Esophagus muscularis mucosa (tissue), 4 donors: Measurements from ENCODE around the gene EGR1. TPM values are rescaled to one million over a fixed set of nuclear protein-coding genes. Genes with fewer than 3 reads are reported as not detected.

Experiments
- DNase-seq: peaks from one replicate; pipeline ENCODE4 v3.0.0-alpha.2; 2017; ENCODE audit errors: extremely low spot score
- H3K27ac ChIP-seq, 4 donors: fragments of 200-600 bp; sonication (generic); replicated peaks in 1 of 4; 1 replicate in 3 of 4; 2 replicates in 1 of 4; pipeline ENCODE4 v1.5.1; 2016 to 2019; ENCODE audit warnings: mild to moderate bottlenecking in 1 of 4
- H3K27me3 ChIP-seq, 4 donors: fragments of 200-600 bp; sonication (generic); one replicate each; pipeline versions ENCODE4 v1.5.1 to v1.6.0; 2016 to 2019
- H3K36me3 ChIP-seq, 4 donors: fragments of 200-600 bp; sonication (generic); one replicate each; pipeline ENCODE4 v1.5.1; 2016 to 2019
- H3K4me1 ChIP-seq, 4 donors: fragments of 200-600 bp; sonication (generic); one replicate each; pipeline ENCODE4 v1.5.1; 2016 to 2019
- H3K4me3 ChIP-seq, 4 donors: fragments of 200-600 bp; sonication (generic); 1 replicate in 2 of 4; 2 replicates in 2 of 4; pipeline ENCODE4 v1.5.1; 2016 to 2019; ENCODE audit warnings: mild to moderate bottlenecking in 4 of 4, moderate library complexity in 1 of 4
- H3K9me3 ChIP-seq, 4 donors: fragments of 200-600 bp; sonication (generic); 1 replicate in 3 of 4; 2 replicates in 1 of 4; pipeline ENCODE4 v1.5.1; 2016 to 2019
- EP300 ChIP-seq: sonication (generic); formaldehyde crosslinking; IDR thresholded peaks from one replicate; pipeline ENCODE4 v1.6.1; 2017; ENCODE audit warnings: antibody characterized with exemption
- POLR2A ChIP-seq: fragments of 450-650 bp; IDR thresholded peaks from one replicate; pipeline ENCODE4 v1.6.1; 2017; ENCODE audit warnings: antibody characterized with exemption, moderate library complexity, mild to moderate bottlenecking, low read depth
- POLR2AphosphoS5 ChIP-seq, 2 donors: sonication (generic); formaldehyde crosslinking; IDR thresholded peaks; one replicate each; pipeline ENCODE4 v1.6.1; 2017; ENCODE audit warnings: antibody characterized with exemption in 2 of 2
- WGBS: methylation state at CpG from one replicate; pipeline ENCODE4 v1.1.5; 2018; 5-methylcytosine and 5-hydroxymethylcytosine counted together
- intact Hi-C: fragments of 100-400 bp; cut with DNase I; formaldehyde crosslinking; loops from one replicate; pipeline ENCODE4 v1.15.1; 2023
- total RNA-seq, 4 donors: library from RNA; depleted of rRNA; stranded (reverse); fragments of >200 nt; gene quantifications; one replicate each; pipeline versions ENCODE4 v1.1.0 to v1.2.1, GENCODE V29; 2016
- TF ChIP-seq, protein P1 (sequence below), 3 experiments: fragments of 200-600 bp in 2 of 3; fragments of 450-650 bp in 1 of 3; sonication (generic) in 2 of 3; IDR thresholded peaks; one replicate each; pipeline ENCODE4 v1.5.1; 2017 to 2019; ENCODE audit warnings: antibody characterized with exemption in 3 of 3, mild to moderate bottlenecking in 2 of 3, moderate library complexity in 1 of 3

Gene EGR1
- total RNA-seq, 4 donors from 2014 or later, result 9.6 to 138 (median 13.5) TPM

DNA sequence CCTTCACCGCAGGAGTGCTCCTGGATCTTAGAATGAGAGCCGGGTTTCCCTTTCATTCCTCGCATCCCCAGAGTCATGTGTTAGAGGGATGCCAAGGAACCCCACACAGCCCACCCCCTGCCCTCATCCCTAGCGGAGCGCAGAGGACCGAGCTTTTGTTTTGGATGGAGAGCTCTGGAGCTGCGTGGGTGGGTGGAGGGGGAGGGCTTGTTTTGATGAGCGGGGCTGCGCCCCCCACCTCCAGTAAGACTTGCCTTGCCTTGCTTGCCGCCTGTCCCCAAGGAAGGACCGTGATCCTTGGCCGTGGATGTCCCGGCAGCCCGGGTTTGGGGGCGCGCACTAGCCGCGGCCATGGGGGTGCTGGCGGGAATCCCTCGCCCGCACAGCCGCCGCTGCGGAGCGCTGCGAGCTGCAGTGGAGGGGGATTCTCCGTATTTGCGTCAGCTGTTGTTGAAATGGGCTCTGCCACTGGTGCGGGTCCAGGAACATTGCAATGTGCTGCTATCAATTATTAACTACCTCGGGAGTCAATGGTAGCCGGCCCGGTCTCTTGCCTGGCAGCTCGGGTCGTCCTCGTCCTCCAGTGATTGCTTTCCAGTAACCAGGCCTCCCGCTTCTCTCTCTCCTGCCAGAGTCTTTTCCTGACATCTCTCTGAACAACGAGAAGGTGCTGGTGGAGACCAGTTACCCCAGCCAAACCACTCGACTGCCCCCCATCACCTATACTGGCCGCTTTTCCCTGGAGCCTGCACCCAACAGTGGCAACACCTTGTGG lies 1.0 kb downstream of the EGR1 start:
- TF ChIP-seq POLR2AphosphoS5 (IDR thresholded peaks at IDR 0.05), result peak in 1 of 2 donors; percentile 37
- no peak for TF ChIP-seq POLR2A
- TF ChIP-seq, protein P1, sequence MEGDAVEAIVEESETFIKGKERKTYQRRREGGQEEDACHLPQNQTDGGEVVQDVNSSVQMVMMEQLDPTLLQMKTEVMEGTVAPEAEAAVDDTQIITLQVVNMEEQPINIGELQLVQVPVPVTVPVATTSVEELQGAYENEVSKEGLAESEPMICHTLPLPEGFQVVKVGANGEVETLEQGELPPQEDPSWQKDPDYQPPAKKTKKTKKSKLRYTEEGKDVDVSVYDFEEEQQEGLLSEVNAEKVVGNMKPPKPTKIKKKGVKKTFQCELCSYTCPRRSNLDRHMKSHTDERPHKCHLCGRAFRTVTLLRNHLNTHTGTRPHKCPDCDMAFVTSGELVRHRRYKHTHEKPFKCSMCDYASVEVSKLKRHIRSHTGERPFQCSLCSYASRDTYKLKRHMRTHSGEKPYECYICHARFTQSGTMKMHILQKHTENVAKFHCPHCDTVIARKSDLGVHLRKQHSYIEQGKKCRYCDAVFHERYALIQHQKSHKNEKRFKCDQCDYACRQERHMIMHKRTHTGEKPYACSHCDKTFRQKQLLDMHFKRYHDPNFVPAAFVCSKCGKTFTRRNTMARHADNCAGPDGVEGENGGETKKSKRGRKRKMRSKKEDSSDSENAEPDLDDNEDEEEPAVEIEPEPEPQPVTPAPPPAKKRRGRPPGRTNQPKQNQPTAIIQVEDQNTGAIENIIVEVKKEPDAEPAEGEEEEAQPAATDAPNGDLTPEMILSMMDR (IDR thresholded peaks at IDR 0.05), result no peak
- TF ChIP-seq EP300, result no peak
- H3K27me3 ChIP-seq, result no peaks in the 10 kb centered on the region
- H3K36me3 ChIP-seq, result peaks cover 0 to 18% (median 9%) of the 10 kb centered on the region in 4 donors
- DNase-seq, result no peak
- H3K4me3 ChIP-seq, result peak overlapping the region; percentile 67 to 98 (median 74)
- no peaks in the 10 kb centered on the region for H3K9me3 ChIP-seq
- H3K4me1 ChIP-seq, result peaks cover 25 to 45% (median 37%) of the 10 kb centered on the region in 4 donors
- WGBS, result 20% methylated on average over 18 of the region's 39 CpGs
- H3K27ac ChIP-seq, result peak overlapping the region; percentile 96 to 99 (median 98)
- intact Hi-C loops, result no loop called here

DNA sequence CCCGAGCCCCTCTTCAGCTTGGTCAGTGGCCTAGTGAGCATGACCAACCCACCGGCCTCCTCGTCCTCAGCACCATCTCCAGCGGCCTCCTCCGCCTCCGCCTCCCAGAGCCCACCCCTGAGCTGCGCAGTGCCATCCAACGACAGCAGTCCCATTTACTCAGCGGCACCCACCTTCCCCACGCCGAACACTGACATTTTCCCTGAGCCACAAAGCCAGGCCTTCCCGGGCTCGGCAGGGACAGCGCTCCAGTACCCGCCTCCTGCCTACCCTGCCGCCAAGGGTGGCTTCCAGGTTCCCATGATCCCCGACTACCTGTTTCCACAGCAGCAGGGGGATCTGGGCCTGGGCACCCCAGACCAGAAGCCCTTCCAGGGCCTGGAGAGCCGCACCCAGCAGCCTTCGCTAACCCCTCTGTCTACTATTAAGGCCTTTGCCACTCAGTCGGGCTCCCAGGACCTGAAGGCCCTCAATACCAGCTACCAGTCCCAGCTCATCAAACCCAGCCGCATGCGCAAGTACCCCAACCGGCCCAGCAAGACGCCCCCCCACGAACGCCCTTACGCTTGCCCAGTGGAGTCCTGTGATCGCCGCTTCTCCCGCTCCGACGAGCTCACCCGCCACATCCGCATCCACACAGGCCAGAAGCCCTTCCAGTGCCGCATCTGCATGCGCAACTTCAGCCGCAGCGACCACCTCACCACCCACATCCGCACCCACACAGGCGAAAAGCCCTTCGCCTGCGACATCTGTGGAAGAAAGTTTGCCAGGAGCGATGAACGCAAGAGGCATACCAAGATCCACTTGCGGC lies 1.8 kb downstream of the EGR1 start:
- intact Hi-C loops, result no loop called here
- DNase-seq, result no peak
- WGBS, result 93% methylated on average over 41 of the region's 45 CpGs

DNA sequence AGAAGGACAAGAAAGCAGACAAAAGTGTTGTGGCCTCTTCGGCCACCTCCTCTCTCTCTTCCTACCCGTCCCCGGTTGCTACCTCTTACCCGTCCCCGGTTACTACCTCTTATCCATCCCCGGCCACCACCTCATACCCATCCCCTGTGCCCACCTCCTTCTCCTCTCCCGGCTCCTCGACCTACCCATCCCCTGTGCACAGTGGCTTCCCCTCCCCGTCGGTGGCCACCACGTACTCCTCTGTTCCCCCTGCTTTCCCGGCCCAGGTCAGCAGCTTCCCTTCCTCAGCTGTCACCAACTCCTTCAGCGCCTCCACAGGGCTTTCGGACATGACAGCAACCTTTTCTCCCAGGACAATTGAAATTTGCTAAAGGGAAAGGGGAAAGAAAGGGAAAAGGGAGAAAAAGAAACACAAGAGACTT lies 2.4 kb downstream of the EGR1 start:
- Histone ChIP-seq H3K4me1 (peaks cover 20 to 41% (median 37%) of the 10 kb centered on the region in 4 donors), H3K9me3 (no peaks in the 10 kb centered on the region), H3K4me3 (peak overlapping the region; percentile 67 to 98 (median 74)), H3K27me3 (no peaks in the 10 kb centered on the region), H3K36me3 (peaks cover 0 to 18% (median 9%) of the 10 kb centered on the region in 4 donors), H3K27ac (peak overlapping the region in 1 of 4 donors; percentile 28)
- 83% methylated on average over 14 of the region's 14 CpGs for WGBS
- TF ChIP-seq, protein P1 (IDR thresholded peaks at IDR 0.05), result no peak
- TF ChIP-seq POLR2AphosphoS5 (IDR thresholded peaks at IDR 0.05) (peak in 1 of 2 donors; percentile 76), POLR2A (no peak), EP300 (no peak)
- intact Hi-C loops, result no loop called here
- DNase-seq, result no peak

More for the DNA sequence above, 1.8 kb downstream of the EGR1 start:
- Histone ChIP-seq H3K4me1 (peaks cover 20 to 41% (median 37%) of the 10 kb centered on the region in 4 donors), H3K9me3 (no peaks in the 10 kb centered on the region), H3K4me3 (peak overlapping the region; percentile 67 to 98 (median 74)), H3K27me3 (no peaks in the 10 kb centered on the region), H3K36me3 (peaks cover 0 to 18% (median 9%) of the 10 kb centered on the region in 4 donors), H3K27ac (peak overlapping the region; percentile 5 to 99 (median 96))
- TF ChIP-seq POLR2AphosphoS5 (IDR thresholded peaks at IDR 0.05) (peak in 1 of 2 donors; percentile 57), EP300 (no peak)

DNA sequence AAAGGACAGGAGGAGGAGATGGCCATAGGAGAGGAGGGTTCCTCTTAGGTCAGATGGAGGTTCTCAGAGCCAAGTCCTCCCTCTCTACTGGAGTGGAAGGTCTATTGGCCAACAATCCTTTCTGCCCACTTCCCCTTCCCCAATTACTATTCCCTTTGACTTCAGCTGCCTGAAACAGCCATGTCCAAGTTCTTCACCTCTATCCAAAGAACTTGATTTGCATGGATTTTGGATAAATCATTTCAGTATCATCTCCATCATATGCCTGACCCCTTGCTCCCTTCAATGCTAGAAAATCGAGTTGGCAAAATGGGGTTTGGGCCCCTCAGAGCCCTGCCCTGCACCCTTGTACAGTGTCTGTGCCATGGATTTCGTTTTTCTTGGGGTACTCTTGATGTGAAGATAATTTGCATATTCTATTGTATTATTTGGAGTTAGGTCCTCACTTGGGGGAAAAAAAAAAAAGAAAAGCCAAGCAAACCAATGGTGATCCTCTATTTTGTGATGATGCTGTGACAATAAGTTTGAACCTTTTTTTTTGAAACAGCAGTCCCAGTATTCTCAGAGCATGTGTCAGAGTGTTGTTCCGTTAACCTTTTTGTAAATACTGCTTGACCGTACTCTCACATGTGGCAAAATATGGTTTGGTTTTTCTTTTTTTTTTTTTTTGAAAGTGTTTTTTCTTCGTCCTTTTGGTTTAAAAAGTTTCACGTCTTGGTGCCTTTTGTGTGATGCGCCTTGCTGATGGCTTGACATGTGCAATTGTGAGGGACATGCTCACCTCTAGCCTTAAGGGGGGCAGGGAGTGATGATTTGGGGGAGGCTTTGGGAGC lies 3.1 kb downstream of the EGR1 start:
- H3K27ac ChIP-seq, result peak overlapping the region in 1 of 4 donors; percentile 28
- peaks cover 17 to 36% (median 31%) of the 10 kb centered on the region in 4 donors for H3K4me1 ChIP-seq
- no peak for DNase-seq
- WGBS, result 87% methylated on average over 7 of the region's 7 CpGs
- TF ChIP-seq, protein P1 (IDR thresholded peaks at IDR 0.05), result no peak
- TF ChIP-seq POLR2A (no peak), EP300 (no peak), POLR2AphosphoS5 (IDR thresholded peaks at IDR 0.05) (peak in 1 of 2 donors; percentile 81)
- no peaks in the 10 kb centered on the region for H3K27me3 ChIP-seq
- H3K4me3 ChIP-seq, result peak overlapping the region; percentile 67 to 98 (median 74)
- H3K9me3 ChIP-seq, result no peaks in the 10 kb centered on the region
- H3K36me3 ChIP-seq, result peaks cover 0 to 18% (median 9%) of the 10 kb centered on the region in 4 donors
- intact Hi-C loops, result no loop called here
